Activated CD4-positive, CD25-positive, alpha-beta regulatory T cell treated with anti-CD3 and anti-CD28 coated beads, Interleukin-2, amount 50 U/mL, for 72 hours (primary cell): Measurements from ENCODE around the gene AASDH.
A peak's percentile ranks its signal among the peaks of the same experiment; 100 is the strongest.

Source experiments
- DNase-seq: peaks from one replicate; pipeline ENCODE4 v3.0.0; 2021

AASDH gene

GRCh38 chr4:56314207-56314915 is 72.9 kb downstream of the AASDH start:
- no peak for DNase-seq

DNA sequence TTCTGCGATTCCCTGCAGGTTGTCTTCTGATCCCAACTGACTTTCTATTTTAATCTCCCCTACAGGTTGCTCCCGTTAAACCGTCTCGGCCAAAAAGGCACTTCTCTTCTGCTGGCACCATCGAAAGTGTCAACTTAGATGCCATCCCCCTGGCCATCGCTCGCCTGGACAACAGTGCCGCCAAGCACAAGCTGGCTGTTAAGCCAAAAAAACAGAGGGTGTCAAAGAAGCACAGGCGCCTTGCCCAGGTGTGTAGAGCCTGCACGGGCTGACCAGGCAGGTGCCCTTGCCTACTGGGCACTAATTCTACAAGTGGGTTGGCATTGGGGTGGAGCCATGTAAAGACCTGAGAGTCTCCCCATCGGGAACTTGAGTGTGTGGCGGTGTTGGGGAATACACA is 74.2 kb downstream of the AASDH start:
- DNase-seq, result no peak

GRCh38 chr4:56311299-56311975 is 75.9 kb downstream of the AASDH start:
- no peak for DNase-seq

GRCh38 chr4:56310401-56311125 is 76.7 kb downstream of the AASDH start:
- DNase-seq, result no peak

GRCh38 chr4:56308384-56308783 is 78.9 kb downstream of the AASDH start:
- no peak for DNase-seq

- no peak for DNase-seq
These were observed 79.9 kb downstream of the AASDH start for GRCh38 chr4:56307423-56307822.

GRCh38 chr4:56305390-56305789 is 81.9 kb downstream of the AASDH start:
- DNase-seq, result no peak

DNA sequence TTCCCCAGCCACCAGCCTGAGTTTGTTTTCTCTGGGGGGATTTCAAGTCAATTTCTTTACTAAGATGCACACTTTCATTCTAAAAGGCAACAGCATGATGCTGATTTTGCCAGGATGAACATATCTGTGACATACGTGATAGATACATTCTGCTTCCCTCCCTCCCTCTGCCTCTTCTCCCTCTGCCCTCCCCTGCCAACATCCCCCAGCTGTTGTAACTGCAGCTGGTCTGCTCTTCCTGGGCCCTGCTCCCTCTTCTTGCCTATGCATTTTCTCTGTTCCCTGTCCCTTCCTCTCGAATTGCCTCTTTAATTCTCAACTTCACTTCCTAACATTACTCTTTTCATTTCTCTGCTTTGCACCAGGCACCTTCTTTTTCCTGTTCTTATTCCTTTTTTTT is 83.4 kb downstream of the AASDH start:
- DNase-seq, result no peak

DNA sequence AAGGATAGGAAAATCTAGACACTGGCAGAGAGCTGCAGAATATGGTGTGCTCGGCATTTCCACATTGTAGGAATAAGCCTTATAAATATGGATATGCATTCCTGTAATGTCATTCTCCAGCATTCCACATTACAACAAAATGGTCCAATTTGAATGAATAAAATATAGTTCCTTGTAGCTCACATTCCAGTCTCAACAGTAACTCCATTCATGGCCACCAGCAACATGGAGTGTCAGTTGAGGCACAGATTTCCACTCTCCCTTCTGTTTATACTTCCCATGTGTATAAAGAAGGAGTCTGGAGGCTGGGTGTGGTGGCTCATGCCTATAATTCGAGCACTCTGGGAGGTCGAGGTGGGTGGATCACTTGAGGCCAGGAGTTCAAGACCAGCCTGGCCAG is 84.5 kb downstream of the AASDH start:
- DNase-seq, result no peak

DNA sequence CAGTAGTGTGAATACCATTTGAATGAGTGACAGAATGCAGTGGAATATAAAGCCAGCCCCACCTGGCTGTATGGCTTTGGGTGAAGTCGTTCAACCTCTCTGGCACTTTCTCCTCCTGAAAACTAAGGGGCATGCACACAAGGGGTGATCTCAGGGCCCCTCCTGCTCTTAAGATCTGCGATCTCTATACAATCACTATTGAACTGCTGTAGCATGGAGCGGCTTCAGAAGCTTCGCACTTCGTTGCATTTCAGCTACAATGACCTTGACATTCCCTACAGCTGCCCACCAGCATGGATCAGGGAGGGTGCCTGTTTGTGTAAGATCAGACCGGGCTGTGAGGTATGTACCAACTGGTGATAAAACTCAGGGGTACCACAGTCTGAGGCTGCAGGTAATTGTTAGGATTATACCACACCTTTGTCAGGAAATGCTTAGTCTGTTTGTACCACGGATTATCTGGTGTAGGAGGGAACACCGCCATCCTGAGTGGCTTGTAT is 85.2 kb downstream of the AASDH start:
- no peak for DNase-seq

DNA sequence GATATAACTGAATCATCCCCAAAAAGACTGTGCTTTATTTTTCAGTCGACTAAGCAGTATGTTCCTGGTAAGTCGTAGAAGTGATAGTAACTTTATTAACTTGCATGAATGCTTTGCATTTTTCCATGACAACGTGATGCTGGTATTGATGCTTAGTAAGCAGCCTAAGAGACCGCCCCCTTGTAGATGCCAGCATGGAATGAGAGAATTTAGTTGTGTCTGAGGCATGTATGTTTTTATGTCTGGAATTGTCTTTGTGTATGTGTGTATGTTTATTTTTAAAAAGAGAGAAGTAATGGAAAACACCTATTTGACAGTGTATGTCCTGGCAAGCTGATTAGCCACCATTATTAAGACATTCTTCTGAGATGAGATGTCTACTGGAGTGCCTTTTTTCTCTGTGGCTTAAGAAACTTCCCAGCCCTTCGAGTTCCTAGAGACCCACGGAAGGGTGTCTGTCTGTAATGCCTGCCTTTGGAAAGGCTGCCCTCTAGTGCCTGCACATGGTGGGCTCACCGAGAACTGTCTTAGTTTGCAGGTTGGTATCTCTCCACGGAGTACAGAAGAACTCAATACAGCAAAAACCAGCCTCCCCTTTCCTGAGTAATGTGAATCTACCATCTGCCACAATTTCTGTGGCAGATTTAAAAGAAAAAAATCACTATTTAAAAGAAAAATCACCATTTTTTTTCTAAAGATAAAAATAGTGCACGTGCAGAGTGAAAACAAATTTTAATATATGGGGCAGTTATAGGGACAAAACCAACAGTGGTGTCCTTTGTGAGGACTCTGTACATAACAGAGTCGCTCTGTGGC is 85.9 kb downstream of the AASDH start:
- peak; percentile 56 for DNase-seq

GRCh38 chr4:56298236-56298635 is 89.1 kb downstream of the AASDH start:
- DNase-seq, result no peak

GRCh38 chr4:56297776-56298175 is 89.5 kb downstream of the AASDH start:
- DNase-seq, result no peak

DNA sequence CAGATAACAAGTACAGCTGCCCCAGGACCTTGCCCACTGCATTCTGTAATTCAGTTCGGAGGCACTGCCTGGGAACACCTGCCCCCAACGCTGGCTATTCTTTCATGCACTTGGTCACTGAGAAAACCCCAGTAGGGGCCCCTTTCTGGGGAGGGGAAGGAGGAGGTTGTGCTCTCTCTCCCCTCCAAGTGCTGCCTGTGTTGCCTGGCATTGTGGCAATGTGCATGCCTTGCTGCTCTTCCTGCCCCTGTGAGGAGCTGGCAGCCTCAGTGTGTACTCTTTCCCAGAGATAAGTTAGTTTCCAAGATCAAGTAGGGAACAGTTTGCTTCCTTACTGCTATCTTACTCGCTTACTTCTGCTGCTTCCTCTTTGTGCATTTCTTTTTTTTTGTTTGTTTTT is 90.8 kb downstream of the AASDH start:
- no peak for DNase-seq

DNA sequence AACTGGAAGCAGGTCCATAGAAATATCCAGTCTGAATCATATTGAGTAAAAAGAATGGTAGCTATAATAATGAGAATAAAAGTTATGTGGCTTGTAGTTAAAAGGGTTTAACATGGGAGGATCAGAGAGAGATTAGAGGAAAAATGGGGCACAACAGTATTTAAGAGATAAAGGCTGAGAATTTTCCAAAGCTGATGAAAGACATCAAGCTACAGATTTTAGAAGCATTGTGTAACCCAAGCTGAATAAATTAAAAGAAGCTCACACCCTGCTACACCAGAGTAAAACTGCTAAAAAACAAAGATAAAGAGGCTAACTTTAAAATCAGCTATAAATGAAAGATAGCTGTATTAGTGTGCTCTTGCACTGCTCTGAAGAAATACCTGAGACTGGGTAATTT is 94.2 kb downstream of the AASDH start:
- DNase-seq, result no peak

DNA sequence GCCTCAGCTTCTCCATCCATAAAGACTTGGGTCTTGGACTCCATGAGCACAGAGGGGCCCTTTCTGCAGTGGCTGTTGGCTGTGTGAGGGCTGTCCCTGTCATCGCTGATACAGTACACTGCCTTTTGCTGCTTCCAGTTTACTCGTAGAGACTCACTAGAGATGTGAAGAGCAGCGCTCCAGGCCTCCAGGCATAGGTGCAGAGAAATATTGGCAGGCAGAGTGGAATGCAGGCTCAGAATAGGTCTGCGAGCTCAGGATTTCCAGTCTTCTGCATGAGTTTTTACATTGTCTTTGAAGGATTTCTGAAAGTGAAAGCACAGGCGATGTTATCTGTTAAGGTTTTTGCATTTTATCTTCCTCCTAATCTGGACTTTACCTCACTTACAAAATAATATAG is 97.4 kb downstream of the AASDH start:
- no peak for DNase-seq

DNA sequence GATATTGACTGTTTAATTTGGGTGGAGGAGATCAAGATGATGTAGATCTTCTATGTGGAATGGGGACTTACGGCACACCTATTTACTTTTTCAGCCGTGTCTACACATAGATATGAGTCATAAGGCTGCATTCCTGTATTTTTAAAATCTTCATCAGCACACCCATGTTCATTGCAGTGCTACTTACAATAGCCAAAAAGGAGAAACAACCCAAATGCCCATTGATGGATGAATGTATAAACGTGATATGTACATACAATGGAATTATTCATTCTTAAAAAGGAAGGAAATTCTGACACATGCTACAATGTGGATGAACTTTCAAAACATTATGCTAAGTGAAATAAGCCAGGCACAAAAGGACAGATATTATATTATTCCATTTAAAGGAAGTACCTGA is 98.6 kb downstream of the AASDH start:
- no peak for DNase-seq
